WTC11 (cell line): Measurements from ENCODE around the gene SVOP. TPM values are rescaled to one million over a fixed set of nuclear protein-coding genes. Genes with fewer than 3 reads are reported as not detected.

Experiments
- ATAC-seq: fragments of 200-7000 bp; cut with Tn5 transposase; 2 replicates; pipeline ENCODE4 v1.10.0; 2021; ENCODE audit warnings: mild to moderate bottlenecking, moderate library complexity
- CTCF ChIA-PET: fragments of 300-600 bp; sonication (Branson Sonifier 250); formaldehyde crosslinking; loops from one replicate; lab custom pipeline; 2021; ENCODE audit warnings: antibody characterized with exemption; lab: Charles Lee
- POLR2A ChIA-PET: fragments of 350-600 bp; sonication (Branson Sonifier 250); formaldehyde crosslinking; loops from one replicate; lab custom pipeline; 2021; ENCODE audit warnings: antibody characterized with exemption; lab: Charles Lee
- DNase-seq: peaks from one replicate; pipeline ENCODE4 v3.0.0; 2021; ENCODE audit warnings: low spot score
- H3K27ac Mint-ChIP-seq: 2 replicates; pipeline ENCODE4 v1.8.0; 2021; ENCODE audit warnings: mixed read lengths
- H3K27me3 Mint-ChIP-seq: 2 replicates; pipeline ENCODE4 v1.8.0; 2021; ENCODE audit warnings: low read depth, mild to moderate bottlenecking, moderate library complexity, mixed read lengths
- H3K36me3 Mint-ChIP-seq: 2 replicates; pipeline ENCODE4 v1.8.0; 2021; ENCODE audit warnings: mixed read lengths
- H3K4me1 Mint-ChIP-seq: 2 replicates; pipeline ENCODE4 v1.8.0; 2022; ENCODE audit warnings: mixed read lengths
- H3K4me3 Mint-ChIP-seq: 2 replicates; pipeline ENCODE4 v1.8.0; 2021; ENCODE audit warnings: mild to moderate bottlenecking, moderate library complexity, mixed read lengths
- H3K9me3 Mint-ChIP-seq: 2 replicates; pipeline ENCODE4 v1.8.0; 2021; ENCODE audit warnings: mixed read lengths
- E2F5 ChIP-seq: sonication (generic); formaldehyde crosslinking; IDR thresholded peaks from 2 replicates; pipeline ENCODE4 v1.8.1; 2022; ENCODE audit warnings: mild to moderate bottlenecking, moderate library complexity, missing genetic modification reagents
- ELF4 ChIP-seq: sonication (generic); formaldehyde crosslinking; IDR thresholded peaks from 2 replicates; pipeline ENCODE4 v1.8.1; 2022; ENCODE audit warnings: low read depth, mild to moderate bottlenecking, moderate library complexity, missing genetic modification reagents
- ETV6 ChIP-seq: sonication (generic); formaldehyde crosslinking; IDR thresholded peaks from 2 replicates; pipeline ENCODE4 v1.8.1; 2022; ENCODE audit warnings: mild to moderate bottlenecking, missing genetic modification reagents
- FOXP4 ChIP-seq: sonication (generic); formaldehyde crosslinking; IDR thresholded peaks from 2 replicates; pipeline ENCODE4 v1.8.0; 2022; ENCODE audit warnings: mild to moderate bottlenecking, missing genetic modification reagents
- HMGXB4 ChIP-seq: sonication (generic); formaldehyde crosslinking; IDR thresholded peaks from 2 replicates; pipeline ENCODE4 v1.8.1; 2023; ENCODE audit warnings: mild to moderate bottlenecking, moderate library complexity, missing genetic modification reagents
- JUN ChIP-seq: sonication (generic); formaldehyde crosslinking; IDR thresholded peaks from 2 replicates; pipeline ENCODE4 v1.8.0; 2023; ENCODE audit warnings: mild to moderate bottlenecking, missing genetic modification reagents
- NFYB ChIP-seq: sonication (generic); formaldehyde crosslinking; conservative IDR thresholded peaks from 2 replicates; pipeline ENCODE4 v1.8.0; 2022; ENCODE audit warnings: low read depth, missing genetic modification reagents
- NR3C1 ChIP-seq: sonication (generic); formaldehyde crosslinking; conservative IDR thresholded peaks from 2 replicates; pipeline ENCODE4 v1.8.1; 2023; ENCODE audit warnings: low read depth, mild to moderate bottlenecking, missing genetic modification reagents
- OVOL2 ChIP-seq: fragments of 250-450 bp; sonication (Bioruptor Pico); IDR thresholded peaks from 2 replicates; pipeline ENCODE4 v1.9.0; 2021; ENCODE audit warnings: mild to moderate bottlenecking, borderline replicate concordance
- PREB ChIP-seq: sonication (generic); formaldehyde crosslinking; IDR thresholded peaks from 2 replicates; pipeline ENCODE4 v1.8.1; 2022; ENCODE audit warnings: mild to moderate bottlenecking, missing genetic modification reagents, moderate library complexity, borderline replicate concordance
- TEAD1 ChIP-seq: sonication (generic); formaldehyde crosslinking; IDR thresholded peaks from 2 replicates; pipeline ENCODE4 v1.8.0; 2022; ENCODE audit warnings: mild to moderate bottlenecking, missing genetic modification reagents
- TEAD4 ChIP-seq: sonication (generic); formaldehyde crosslinking; IDR thresholded peaks from 2 replicates; pipeline ENCODE4 v1.8.0; 2022; ENCODE audit warnings: mild to moderate bottlenecking, missing genetic modification reagents
- TP53 ChIP-seq: sonication (generic); formaldehyde crosslinking; IDR thresholded peaks from 2 replicates; pipeline ENCODE4 v1.8.1; 2023; ENCODE audit warnings: mild to moderate bottlenecking, missing genetic modification reagents
- ZBTB21 ChIP-seq: sonication (generic); formaldehyde crosslinking; IDR thresholded peaks from 2 replicates; pipeline ENCODE4 v1.8.1; 2023; ENCODE audit warnings: mild to moderate bottlenecking, missing genetic modification reagents, borderline replicate concordance
- ZMAT4 ChIP-seq: fragments of 250-450 bp; sonication (Bioruptor Pico); IDR thresholded peaks from 2 replicates; pipeline ENCODE4 v1.9.0; 2021; ENCODE audit warnings: mild to moderate bottlenecking
- ZNF121 ChIP-seq: sonication (generic); formaldehyde crosslinking; IDR thresholded peaks from 2 replicates; pipeline ENCODE4 v1.8.0; 2023; ENCODE audit warnings: missing genetic modification reagents
- ZNF138 ChIP-seq: sonication (generic); formaldehyde crosslinking; conservative IDR thresholded peaks from 2 replicates; pipeline ENCODE4 v1.8.1; 2022; ENCODE audit warnings: mild to moderate bottlenecking, moderate library complexity, missing genetic modification reagents
- ZNF317 ChIP-seq: sonication (generic); formaldehyde crosslinking; IDR thresholded peaks from 2 replicates; pipeline ENCODE4 v1.8.1; 2023; ENCODE audit warnings: low read depth, mild to moderate bottlenecking, moderate library complexity, missing genetic modification reagents, borderline replicate concordance
- ZNF671 ChIP-seq: fragments of 250-450 bp; sonication (Bioruptor Pico); IDR thresholded peaks from 2 replicates; pipeline ENCODE4 v1.8.0; 2021; ENCODE audit warnings: mild to moderate bottlenecking
- total RNA-seq: library from RNA; stranded (reverse); gene quantifications from 3 replicates; pipeline ENCODE4 v1.2.3, GENCODE V29; 2021
- TF ChIP-seq, protein P1 (sequence below): fragments of 250-450 bp; sonication (Bioruptor Pico); IDR thresholded peaks from 2 replicates; pipeline ENCODE4 v1.8.0; 2021; ENCODE audit warnings: mild to moderate bottlenecking
- TF ChIP-seq, protein P2 (sequence below): sonication (generic); formaldehyde crosslinking; IDR thresholded peaks from 2 replicates; pipeline ENCODE4 v1.8.1; 2022; ENCODE audit warnings: low read depth, missing genetic modification reagents, borderline replicate concordance
- TF ChIP-seq, protein P3 (sequence below): sonication (generic); formaldehyde crosslinking; IDR thresholded peaks from 2 replicates; pipeline ENCODE4 v1.8.1; 2023; ENCODE audit warnings: mild to moderate bottlenecking, missing genetic modification reagents

The SVOP gene
- total RNA-seq, 1 experiment from 2014 or later = 0.04 TPM

- CTCF ChIA-PET = no interaction called here
- H3K36me3 Mint-ChIP-seq = no peaks in the 10 kb centered on the region
- TF ChIP-seq ZNF121 (CRISPR knock-in tag) (no peak), TEAD1 (CRISPR knock-in tag) (no peak), ZNF671 (CRISPR knock-in tag) (no peak), E2F5 (CRISPR knock-in tag) (no peak), ELF4 (CRISPR knock-in tag) (no peak), PREB (CRISPR knock-in tag) (no peak), OVOL2 (no peak), NR3C1 (CRISPR knock-in tag) (no peak), ZNF317 (no peak), ZNF138 (CRISPR knock-in tag) (no peak), HMGXB4 (CRISPR knock-in tag) (no peak), TEAD4 (CRISPR knock-in tag) (no peak), JUN (CRISPR knock-in tag) (no peak), NFYB (no peak)
- TF ChIP-seq, protein P1, sequence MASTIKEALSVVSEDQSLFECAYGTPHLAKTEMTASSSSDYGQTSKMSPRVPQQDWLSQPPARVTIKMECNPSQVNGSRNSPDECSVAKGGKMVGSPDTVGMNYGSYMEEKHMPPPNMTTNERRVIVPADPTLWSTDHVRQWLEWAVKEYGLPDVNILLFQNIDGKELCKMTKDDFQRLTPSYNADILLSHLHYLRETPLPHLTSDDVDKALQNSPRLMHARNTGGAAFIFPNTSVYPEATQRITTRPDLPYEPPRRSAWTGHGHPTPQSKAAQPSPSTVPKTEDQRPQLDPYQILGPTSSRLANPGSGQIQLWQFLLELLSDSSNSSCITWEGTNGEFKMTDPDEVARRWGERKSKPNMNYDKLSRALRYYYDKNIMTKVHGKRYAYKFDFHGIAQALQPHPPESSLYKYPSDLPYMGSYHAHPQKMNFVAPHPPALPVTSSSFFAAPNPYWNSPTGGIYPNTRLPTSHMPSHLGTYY (CRISPR knock-in tag) = no peak
- TF ChIP-seq, protein P2, sequence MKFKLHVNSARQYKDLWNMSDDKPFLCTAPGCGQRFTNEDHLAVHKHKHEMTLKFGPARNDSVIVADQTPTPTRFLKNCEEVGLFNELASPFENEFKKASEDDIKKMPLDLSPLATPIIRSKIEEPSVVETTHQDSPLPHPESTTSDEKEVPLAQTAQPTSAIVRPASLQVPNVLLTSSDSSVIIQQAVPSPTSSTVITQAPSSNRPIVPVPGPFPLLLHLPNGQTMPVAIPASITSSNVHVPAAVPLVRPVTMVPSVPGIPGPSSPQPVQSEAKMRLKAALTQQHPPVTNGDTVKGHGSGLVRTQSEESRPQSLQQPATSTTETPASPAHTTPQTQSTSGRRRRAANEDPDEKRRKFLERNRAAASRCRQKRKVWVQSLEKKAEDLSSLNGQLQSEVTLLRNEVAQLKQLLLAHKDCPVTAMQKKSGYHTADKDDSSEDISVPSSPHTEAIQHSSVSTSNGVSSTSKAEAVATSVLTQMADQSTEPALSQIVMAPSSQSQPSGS (CRISPR knock-in tag) = no peak
- TF ChIP-seq, all 79 proteins: peak for 0
- Mint-ChIP-seq H3K27ac (no peak overlapping the region), H3K4me1 (no peaks in the 10 kb centered on the region), H3K9me3 (no peaks in the 10 kb centered on the region), H3K4me3 (no peak overlapping the region), H3K27me3 (peaks cover 5% of the 10 kb centered on the region)
- DNase-seq (no peak), ATAC-seq (peak; percentile 83)
- POLR2A ChIA-PET = interaction anchor here (0.6 kb wide), 1 partner anchor 1553 kb away, joined by 3 read pairs; no protein-coding TSS in a partner anchor
These were observed 39.8 kb downstream of the SVOP start for GRCh38 chr12:108980831-108981618.

GRCh38 chr12:108977360-108977759 lies 43.5 kb downstream of the SVOP start:
- H3K27ac Mint-ChIP-seq = no peak overlapping the region
- no peaks in the 10 kb centered on the region for H3K9me3 Mint-ChIP-seq
- H3K4me1 Mint-ChIP-seq = no peaks in the 10 kb centered on the region
- no peak overlapping the region for H3K4me3 Mint-ChIP-seq
- no peaks in the 10 kb centered on the region for H3K36me3 Mint-ChIP-seq
- no peak for ATAC-seq
- H3K27me3 Mint-ChIP-seq = no peaks in the 10 kb centered on the region; the same call in 1 of the 2 replicates
- CTCF ChIA-PET = interaction anchor here (0.5 to 1.3 kb wide), 3 partner anchors 9 to 27 kb away, joined by 3 read pairs; no protein-coding TSS in a partner anchor
- POLR2A ChIA-PET = interaction anchor here (0.6 kb wide), 1 partner anchor 1301 kb away, joined by 3 read pairs; no protein-coding TSS in a partner anchor
- DNase-seq = no peak
- TF ChIP-seq OVOL2 (no peak), FOXP4 (CRISPR knock-in tag) (no peak), TP53 (CRISPR knock-in tag) (no peak), ZBTB21 (CRISPR knock-in tag) (no peak), ETV6 (CRISPR knock-in tag) (no peak), ZMAT4 (CRISPR knock-in tag) (no peak)
- TF ChIP-seq, protein P2 (CRISPR knock-in tag) = no peak
- TF ChIP-seq, protein P3, sequence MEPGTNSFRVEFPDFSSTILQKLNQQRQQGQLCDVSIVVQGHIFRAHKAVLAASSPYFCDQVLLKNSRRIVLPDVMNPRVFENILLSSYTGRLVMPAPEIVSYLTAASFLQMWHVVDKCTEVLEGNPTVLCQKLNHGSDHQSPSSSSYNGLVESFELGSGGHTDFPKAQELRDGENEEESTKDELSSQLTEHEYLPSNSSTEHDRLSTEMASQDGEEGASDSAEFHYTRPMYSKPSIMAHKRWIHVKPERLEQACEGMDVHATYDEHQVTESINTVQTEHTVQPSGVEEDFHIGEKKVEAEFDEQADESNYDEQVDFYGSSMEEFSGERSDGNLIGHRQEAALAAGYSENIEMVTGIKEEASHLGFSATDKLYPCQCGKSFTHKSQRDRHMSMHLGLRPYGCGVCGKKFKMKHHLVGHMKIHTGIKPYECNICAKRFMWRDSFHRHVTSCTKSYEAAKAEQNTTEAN (CRISPR knock-in tag) = no peak
